ENCODE results near the gene HMCN1.

DNA sequence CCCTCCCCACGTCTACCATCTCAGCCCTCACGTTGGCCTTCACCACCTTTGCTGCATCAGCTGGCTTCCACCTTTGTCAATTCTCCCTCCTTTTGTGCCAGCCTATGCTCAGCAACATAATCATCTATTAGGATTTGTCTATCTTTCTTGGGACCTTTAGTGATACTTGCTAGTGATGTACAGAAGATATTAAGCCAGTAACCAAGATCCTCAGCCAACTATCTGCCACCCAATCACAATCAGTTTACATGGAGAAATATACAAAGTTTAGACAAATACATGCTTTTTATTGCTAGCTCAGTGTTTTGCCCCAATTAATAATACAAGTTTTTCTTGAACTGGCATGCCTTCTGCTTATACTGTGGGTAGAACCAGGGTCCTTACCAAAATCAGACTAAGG, 468.6 kb downstream of the HMCN1 start:
- TF ChIP-seq ARNTL (CRISPR knock-in tag; IDR thresholded peaks at IDR 0.05; ENCODE audit: borderline replicate concordance, low read depth) (no peak), ZFP30 (CRISPR knock-in tag; IDR thresholded peaks at IDR 0.05) (no peak), RARB (CRISPR knock-in tag; IDR thresholded peaks at IDR 0.05) (no peak), ZFP3 (CRISPR knock-in tag; IDR thresholded peaks at IDR 0.05) (no peak), PPARA (CRISPR knock-in tag; IDR thresholded peaks at IDR 0.05; ENCODE audit: borderline replicate concordance) (no peak), ZNF565 (CRISPR knock-in tag; conservative IDR thresholded peaks at IDR 0.05; ENCODE audit: low read depth) (no peak), TOX (CRISPR knock-in tag; IDR thresholded peaks at IDR 0.05; ENCODE audit: borderline replicate concordance) (no peak), ESRRG (CRISPR knock-in tag; IDR thresholded peaks at IDR 0.05) (no peak), ZNF8 (CRISPR knock-in tag; IDR thresholded peaks at IDR 0.05) (no peak)
- TF ChIP-seq, protein P1, sequence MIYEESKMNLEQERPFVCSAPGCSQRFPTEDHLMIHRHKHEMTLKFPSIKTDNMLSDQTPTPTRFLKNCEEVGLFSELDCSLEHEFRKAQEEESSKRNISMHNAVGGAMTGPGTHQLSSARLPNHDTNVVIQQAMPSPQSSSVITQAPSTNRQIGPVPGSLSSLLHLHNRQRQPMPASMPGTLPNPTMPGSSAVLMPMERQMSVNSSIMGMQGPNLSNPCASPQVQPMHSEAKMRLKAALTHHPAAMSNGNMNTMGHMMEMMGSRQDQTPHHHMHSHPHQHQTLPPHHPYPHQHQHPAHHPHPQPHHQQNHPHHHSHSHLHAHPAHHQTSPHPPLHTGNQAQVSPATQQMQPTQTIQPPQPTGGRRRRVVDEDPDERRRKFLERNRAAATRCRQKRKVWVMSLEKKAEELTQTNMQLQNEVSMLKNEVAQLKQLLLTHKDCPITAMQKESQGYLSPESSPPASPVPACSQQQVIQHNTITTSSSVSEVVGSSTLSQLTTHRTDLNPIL (CRISPR knock-in tag; IDR thresholded peaks at IDR 0.05; ENCODE audit: low read depth), result no peak
- TF ChIP-seq, protein P2, sequence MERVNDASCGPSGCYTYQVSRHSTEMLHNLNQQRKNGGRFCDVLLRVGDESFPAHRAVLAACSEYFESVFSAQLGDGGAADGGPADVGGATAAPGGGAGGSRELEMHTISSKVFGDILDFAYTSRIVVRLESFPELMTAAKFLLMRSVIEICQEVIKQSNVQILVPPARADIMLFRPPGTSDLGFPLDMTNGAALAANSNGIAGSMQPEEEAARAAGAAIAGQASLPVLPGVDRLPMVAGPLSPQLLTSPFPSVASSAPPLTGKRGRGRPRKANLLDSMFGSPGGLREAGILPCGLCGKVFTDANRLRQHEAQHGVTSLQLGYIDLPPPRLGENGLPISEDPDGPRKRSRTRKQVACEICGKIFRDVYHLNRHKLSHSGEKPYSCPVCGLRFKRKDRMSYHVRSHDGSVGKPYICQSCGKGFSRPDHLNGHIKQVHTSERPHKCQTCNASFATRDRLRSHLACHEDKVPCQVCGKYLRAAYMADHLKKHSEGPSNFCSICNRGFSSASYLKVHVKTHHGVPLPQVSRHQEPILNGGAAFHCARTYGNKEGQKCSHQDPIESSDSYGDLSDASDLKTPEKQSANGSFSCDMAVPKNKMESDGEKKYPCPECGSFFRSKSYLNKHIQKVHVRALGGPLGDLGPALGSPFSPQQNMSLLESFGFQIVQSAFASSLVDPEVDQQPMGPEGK (CRISPR knock-in tag; IDR thresholded peaks at IDR 0.05; ENCODE audit: borderline replicate concordance), result no peak
- TF ChIP-seq, protein P3, sequence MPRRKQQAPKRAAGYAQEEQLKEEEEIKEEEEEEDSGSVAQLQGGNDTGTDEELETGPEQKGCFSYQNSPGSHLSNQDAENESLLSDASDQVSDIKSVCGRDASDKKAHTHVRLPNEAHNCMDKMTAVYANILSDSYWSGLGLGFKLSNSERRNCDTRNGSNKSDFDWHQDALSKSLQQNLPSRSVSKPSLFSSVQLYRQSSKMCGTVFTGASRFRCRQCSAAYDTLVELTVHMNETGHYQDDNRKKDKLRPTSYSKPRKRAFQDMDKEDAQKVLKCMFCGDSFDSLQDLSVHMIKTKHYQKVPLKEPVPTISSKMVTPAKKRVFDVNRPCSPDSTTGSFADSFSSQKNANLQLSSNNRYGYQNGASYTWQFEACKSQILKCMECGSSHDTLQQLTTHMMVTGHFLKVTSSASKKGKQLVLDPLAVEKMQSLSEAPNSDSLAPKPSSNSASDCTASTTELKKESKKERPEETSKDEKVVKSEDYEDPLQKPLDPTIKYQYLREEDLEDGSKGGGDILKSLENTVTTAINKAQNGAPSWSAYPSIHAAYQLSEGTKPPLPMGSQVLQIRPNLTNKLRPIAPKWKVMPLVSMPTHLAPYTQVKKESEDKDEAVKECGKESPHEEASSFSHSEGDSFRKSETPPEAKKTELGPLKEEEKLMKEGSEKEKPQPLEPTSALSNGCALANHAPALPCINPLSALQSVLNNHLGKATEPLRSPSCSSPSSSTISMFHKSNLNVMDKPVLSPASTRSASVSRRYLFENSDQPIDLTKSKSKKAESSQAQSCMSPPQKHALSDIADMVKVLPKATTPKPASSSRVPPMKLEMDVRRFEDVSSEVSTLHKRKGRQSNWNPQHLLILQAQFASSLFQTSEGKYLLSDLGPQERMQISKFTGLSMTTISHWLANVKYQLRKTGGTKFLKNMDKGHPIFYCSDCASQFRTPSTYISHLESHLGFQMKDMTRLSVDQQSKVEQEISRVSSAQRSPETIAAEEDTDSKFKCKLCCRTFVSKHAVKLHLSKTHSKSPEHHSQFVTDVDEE (CRISPR knock-in tag; IDR thresholded peaks at IDR 0.05), result no peak
